Ishikawa (cell line): ENCODE results near the gene POFUT1.

Experiments used
- CEBPB ChIP-seq: IDR thresholded peaks from 2 replicates; pipeline ENCODE4 v1.6.1; 2012
- MAX ChIP-seq: IDR thresholded peaks from 2 replicates; pipeline ENCODE4 v1.6.1; 2012
- TAF1 ChIP-seq: IDR thresholded peaks from 2 replicates; pipeline ENCODE4 v1.6.1; 2012; ENCODE audit warnings: low read depth, mild to moderate bottlenecking
- TCF12 ChIP-seq: IDR thresholded peaks from 2 replicates; pipeline ENCODE4 v1.6.1; 2012; ENCODE audit warnings: low read depth
- TEAD4 ChIP-seq: IDR thresholded peaks from 2 replicates; pipeline ENCODE4 v1.6.1; 2012
- ZBTB7A ChIP-seq: IDR thresholded peaks from 2 replicates; pipeline ENCODE4 v1.6.1; 2012; ENCODE audit warnings: low read depth
- TF ChIP-seq, protein P1 (sequence below): IDR thresholded peaks from 2 replicates; pipeline ENCODE4 v1.6.1; 2012; ENCODE audit warnings: low read depth, mild to moderate bottlenecking

- TF ChIP-seq MAX (no peak), TEAD4 (no peak), ZBTB7A (no peak), TAF1 (no peak), CEBPB (no peak), TCF12 (no peak)
- TF ChIP-seq, protein P1, sequence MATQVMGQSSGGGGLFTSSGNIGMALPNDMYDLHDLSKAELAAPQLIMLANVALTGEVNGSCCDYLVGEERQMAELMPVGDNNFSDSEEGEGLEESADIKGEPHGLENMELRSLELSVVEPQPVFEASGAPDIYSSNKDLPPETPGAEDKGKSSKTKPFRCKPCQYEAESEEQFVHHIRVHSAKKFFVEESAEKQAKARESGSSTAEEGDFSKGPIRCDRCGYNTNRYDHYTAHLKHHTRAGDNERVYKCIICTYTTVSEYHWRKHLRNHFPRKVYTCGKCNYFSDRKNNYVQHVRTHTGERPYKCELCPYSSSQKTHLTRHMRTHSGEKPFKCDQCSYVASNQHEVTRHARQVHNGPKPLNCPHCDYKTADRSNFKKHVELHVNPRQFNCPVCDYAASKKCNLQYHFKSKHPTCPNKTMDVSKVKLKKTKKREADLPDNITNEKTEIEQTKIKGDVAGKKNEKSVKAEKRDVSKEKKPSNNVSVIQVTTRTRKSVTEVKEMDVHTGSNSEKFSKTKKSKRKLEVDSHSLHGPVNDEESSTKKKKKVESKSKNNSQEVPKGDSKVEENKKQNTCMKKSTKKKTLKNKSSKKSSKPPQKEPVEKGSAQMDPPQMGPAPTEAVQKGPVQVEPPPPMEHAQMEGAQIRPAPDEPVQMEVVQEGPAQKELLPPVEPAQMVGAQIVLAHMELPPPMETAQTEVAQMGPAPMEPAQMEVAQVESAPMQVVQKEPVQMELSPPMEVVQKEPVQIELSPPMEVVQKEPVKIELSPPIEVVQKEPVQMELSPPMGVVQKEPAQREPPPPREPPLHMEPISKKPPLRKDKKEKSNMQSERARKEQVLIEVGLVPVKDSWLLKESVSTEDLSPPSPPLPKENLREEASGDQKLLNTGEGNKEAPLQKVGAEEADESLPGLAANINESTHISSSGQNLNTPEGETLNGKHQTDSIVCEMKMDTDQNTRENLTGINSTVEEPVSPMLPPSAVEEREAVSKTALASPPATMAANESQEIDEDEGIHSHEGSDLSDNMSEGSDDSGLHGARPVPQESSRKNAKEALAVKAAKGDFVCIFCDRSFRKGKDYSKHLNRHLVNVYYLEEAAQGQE, result no peak
These were observed 2.4 kb upstream of the POFUT1 start for GRCh38 chr20:32205110-32205842.
